ENCODE data around the gene ABCA4. TPM values are rescaled to one million over a fixed set of nuclear protein-coding genes. Genes with fewer than 3 reads are reported as not detected.

The ABCA4 gene
- polyA plus RNA-seq, 1 experiment: 0.25 TPM

DNA sequence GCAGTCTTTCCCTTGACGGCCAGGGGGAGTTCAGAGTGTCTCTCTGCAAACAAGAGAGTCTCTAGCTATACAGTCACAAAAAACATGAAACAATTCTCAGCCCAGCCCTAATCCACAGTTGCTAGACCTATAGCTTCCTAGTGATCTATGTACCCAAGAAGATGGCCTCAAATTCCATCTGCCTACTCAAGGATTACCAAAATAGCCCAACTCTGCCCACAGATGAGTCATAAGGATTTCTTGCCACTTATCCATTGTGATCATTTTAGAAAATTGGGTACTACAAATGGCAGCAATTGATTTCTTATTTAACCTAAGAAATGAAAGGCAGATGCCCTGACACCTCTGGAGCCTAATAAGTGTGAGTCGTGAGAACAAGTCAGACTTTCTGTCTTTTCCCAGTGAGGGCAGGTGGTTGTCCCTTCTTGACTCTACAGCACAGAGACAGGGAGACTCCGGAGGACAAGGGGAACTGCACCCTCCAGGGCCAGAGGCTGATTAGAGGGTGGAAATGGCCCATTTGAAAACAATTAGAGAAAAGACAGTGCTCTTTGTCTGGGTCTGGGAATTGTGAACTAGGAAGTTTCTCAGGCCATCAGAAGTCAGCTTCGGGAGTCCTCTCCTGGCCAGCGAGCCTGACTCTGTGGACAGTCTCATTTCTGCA is 65.4 kb downstream of the ABCA4 start:
- ChIA-PET CTCF (interaction anchor here (1.8 to 13.6 kb wide), 4 partner anchors 10 to 278 kb away, joined by 8 to 215 read pairs (median 14); no protein-coding TSS in a partner anchor), POLR2A (no interaction called here)
- H3K4me3 ChIP-seq (ENCODE audit: low read depth, low read length): no peak overlapping the region
- H3K36me3 ChIP-seq (ENCODE audit: control insufficient read depth, insufficient read depth, low read length): no peaks in the 10 kb centered on the region
- DNase-seq (ENCODE audit: low read depth): no peak
- no peaks in the 10 kb centered on the region for H3K27me3 ChIP-seq (ENCODE audit: control insufficient read depth, insufficient read depth, low read length)
- TF ChIP-seq, protein P1, sequence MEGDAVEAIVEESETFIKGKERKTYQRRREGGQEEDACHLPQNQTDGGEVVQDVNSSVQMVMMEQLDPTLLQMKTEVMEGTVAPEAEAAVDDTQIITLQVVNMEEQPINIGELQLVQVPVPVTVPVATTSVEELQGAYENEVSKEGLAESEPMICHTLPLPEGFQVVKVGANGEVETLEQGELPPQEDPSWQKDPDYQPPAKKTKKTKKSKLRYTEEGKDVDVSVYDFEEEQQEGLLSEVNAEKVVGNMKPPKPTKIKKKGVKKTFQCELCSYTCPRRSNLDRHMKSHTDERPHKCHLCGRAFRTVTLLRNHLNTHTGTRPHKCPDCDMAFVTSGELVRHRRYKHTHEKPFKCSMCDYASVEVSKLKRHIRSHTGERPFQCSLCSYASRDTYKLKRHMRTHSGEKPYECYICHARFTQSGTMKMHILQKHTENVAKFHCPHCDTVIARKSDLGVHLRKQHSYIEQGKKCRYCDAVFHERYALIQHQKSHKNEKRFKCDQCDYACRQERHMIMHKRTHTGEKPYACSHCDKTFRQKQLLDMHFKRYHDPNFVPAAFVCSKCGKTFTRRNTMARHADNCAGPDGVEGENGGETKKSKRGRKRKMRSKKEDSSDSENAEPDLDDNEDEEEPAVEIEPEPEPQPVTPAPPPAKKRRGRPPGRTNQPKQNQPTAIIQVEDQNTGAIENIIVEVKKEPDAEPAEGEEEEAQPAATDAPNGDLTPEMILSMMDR (IDR thresholded peaks at IDR 0.05; ENCODE audit: insufficient read depth, low read depth, low read length): no peak

DNA sequence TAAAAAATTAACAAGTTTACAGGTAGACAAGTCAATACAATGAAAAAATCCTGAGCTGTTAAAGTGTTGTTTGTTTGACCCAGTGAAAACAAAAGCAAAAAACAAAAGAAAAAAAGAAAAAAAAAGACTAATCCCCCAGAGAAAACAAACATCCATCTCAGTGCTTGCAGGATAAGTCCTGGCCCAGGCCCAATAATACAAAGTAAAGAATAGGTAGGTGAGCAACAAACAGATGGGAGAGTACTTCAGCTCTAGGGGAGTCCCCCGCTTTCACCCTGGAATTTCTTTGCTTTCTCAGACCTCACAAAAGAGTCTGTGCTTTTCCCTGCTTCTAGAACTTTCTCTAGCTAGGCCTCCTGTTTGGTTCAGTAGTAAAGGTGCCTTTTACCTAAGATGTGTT is 70.3 kb downstream of the ABCA4 start:
- no peak overlapping the region for H3K4me3 ChIP-seq (ENCODE audit: low read depth, low read length)
- no peaks in the 10 kb centered on the region for H3K36me3 ChIP-seq (ENCODE audit: control insufficient read depth, insufficient read depth, low read length)
- DNase-seq (ENCODE audit: low read depth): no peak
- H3K27me3 ChIP-seq (ENCODE audit: control insufficient read depth, insufficient read depth, low read length): no peaks in the 10 kb centered on the region
- TF ChIP-seq, protein P1 (IDR thresholded peaks at IDR 0.05; ENCODE audit: insufficient read depth, low read depth, low read length): no peak
- CTCF ChIA-PET: interaction anchor here (0.7 to 32.3 kb wide), 5 partner anchors 10 to 282 kb away, joined by 4 to 874 read pairs (median 7); no protein-coding TSS in a partner anchor
- POLR2A ChIA-PET: no interaction called here

DNA sequence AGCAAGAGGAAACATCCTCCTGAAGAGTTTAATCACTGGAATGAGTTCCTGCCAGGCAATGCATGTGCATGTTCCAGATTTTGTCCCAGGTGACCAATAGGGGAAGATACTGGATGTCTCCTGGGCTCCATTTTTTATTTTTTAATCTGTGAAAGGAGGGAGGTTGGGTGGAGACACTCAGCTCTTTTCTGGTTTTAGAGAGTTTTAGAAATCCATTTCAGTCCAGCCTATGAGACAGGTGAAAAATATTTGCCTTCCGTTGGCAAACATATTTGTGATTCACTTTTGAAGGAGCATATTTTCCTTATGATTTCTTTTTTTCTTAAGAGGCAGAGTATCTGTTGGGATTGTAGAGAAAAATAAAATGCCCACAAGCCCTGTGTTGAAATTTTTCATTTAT is 70.7 kb downstream of the ABCA4 start:
- no peak for DNase-seq (ENCODE audit: low read depth)
- Histone ChIP-seq H3K27me3 (ENCODE audit: control insufficient read depth, insufficient read depth, low read length) (no peaks in the 10 kb centered on the region), H3K4me3 (ENCODE audit: low read depth, low read length) (no peak overlapping the region), H3K36me3 (ENCODE audit: control insufficient read depth, insufficient read depth, low read length) (no peaks in the 10 kb centered on the region)
- ChIA-PET CTCF (interaction anchor here (1.2 to 32.3 kb wide), 5 partner anchors 10 to 282 kb away, joined by 4 to 874 read pairs (median 13); no protein-coding TSS in a partner anchor), POLR2A (interaction anchor here (0.6 kb wide), 1 partner anchor 282 kb away, joined by 4 read pairs; no protein-coding TSS in a partner anchor)
- TF ChIP-seq, protein P1 (IDR thresholded peaks at IDR 0.05; ENCODE audit: insufficient read depth, low read depth, low read length): no peak

DNA sequence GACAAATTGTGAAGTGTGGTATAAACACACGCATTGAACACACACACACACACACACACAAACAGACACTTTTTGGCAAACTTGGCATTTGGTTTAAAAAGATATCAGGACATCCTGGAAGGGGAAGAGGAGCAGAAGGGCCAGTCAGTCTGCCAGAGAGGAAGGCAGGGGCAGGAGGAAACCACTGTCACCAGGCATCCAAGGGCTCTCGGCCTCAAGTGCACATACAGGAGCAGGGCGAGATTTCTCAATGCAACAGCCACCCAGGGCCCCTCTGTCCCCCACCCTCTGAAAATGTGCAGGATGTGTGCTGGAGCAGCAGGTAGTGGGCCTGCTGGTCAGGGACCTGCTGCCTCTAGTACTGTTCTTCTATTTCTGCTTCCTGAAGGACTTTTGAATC is 71.2 kb downstream of the ABCA4 start:
- ChIA-PET POLR2A (interaction anchor here (0.6 kb wide), 1 partner anchor 283 kb away, joined by 4 read pairs; no protein-coding TSS in a partner anchor), CTCF (interaction anchor here (1.2 to 32.3 kb wide), 5 partner anchors 10 to 283 kb away, joined by 4 to 874 read pairs (median 13); no protein-coding TSS in a partner anchor)
- H3K27me3 ChIP-seq (ENCODE audit: control insufficient read depth, insufficient read depth, low read length): no peaks in the 10 kb centered on the region
- H3K4me3 ChIP-seq (ENCODE audit: low read depth, low read length): no peak overlapping the region
- TF ChIP-seq, protein P1 (IDR thresholded peaks at IDR 0.05; ENCODE audit: insufficient read depth, low read depth, low read length): no peak
- no peaks in the 10 kb centered on the region for H3K36me3 ChIP-seq (ENCODE audit: control insufficient read depth, insufficient read depth, low read length)
- DNase-seq (ENCODE audit: low read depth): no peak

DNA sequence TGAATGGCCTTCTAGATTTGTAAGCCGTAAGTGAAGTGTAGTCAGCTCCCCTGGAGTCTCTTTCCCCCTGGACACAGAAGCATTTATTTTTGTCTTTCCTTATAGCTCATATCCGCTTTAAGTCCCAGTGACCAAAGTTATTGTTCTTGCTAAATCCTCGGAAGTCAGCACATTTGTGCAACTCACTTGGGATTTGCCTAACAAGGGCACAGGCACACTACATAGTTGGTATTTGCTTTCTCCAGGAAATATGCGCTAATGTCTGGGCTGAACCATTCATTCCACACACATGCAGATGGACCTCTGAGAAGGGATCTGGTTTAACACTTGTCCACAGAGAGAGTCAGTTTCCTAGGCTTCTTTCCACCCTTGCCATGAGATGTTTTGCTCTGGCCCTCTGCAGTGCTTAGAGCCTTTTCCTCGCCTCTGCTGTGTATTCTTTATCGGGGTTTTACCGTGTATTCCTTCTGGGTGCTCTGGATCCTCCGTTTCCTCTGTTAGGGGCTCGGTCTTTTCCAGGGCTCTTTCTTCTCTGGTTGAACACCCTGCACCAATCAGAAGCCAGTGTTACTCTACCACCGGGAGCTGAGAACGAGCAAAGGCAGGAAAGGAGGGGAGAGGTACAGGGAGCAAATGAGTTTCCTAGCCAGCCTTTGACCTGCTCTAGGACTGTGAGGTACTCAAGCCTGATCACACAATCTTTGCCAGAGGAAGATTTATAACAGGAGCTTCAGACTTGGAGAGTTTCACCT is 72.4 kb downstream of the ABCA4 start:
- POLR2A ChIA-PET: no interaction called here
- TF ChIP-seq, protein P1 (IDR thresholded peaks at IDR 0.05; ENCODE audit: insufficient read depth, low read depth, low read length): no peak

More for the DNA sequence above, 72.4 kb downstream of the ABCA4 start:
- DNase-seq (ENCODE audit: low read depth): no peak
- CTCF ChIA-PET: interaction anchor here (1.9 to 32.3 kb wide), 4 partner anchors 9 to 284 kb away, joined by 6 to 874 read pairs (median 24); no protein-coding TSS in a partner anchor
- Histone ChIP-seq H3K27me3 (ENCODE audit: control insufficient read depth, insufficient read depth, low read length) (no peaks in the 10 kb centered on the region), H3K4me3 (ENCODE audit: low read depth, low read length) (no peak overlapping the region), H3K36me3 (ENCODE audit: control insufficient read depth, insufficient read depth, low read length) (no peaks in the 10 kb centered on the region)
